ENCODE measurements around the gene SCN11A. TPM values are rescaled to one million over a fixed set of nuclear protein-coding genes. Genes with fewer than 3 reads are reported as not detected.

The SCN11A gene
- 0.01 TPM in 1 of 5 replicates, not detected in the others for total RNA-seq (2022; extraction: Qiagen RNA extraction; ENCODE audit: low read depth)

DNA sequence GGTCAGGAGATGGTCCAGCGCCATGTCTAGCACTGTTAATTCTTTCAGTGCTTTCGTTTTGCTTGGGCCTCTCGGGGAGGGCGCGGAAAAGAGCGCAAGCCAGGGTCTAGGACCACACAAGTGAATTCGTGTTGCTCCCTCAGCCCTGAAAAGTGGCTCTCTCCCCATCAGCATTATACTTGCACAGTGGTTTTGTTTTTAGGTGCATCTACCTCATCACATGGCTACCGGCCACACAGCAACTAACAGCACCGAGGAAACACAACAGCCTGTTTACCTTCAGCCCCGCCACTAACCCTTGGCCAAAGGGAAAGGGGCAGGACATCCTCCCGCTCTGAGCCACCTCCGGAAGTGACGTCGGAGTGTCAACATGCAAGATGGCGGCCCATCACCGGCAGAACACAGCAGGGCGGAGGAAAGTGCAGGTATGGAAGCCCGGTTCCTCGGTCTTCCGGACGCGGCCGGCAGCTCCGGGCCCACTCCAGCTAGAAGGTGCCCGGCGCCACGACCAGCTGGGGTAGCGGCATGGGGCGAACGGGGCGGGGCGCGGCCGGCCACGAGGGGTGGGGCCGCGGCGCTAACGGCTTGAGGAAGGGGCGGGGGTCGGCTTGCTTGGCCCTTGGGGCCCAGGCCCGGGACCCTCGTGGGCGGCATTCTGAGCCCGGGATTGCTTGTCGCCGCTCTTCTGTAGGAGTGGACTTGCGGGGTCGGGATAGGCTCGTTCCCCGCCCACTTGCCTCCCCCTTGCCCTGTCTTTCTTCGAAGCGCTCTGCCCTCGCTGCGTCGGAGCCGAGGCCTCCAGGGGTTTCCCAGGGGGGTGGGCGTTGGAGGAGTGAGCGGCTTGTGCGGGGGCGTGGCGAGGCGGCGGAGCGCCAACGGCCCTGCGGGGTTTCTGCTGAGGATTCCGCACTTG lies at the start of gene SCN11A, which contains the start of gene WDR48:
Gene SCN11A (minus strand): TSS at position 296 of the 913 bp plus-strand sequence. CDS start 101,582 bp downstream, outside the sequence.
Gene WDR48 (plus strand): TSS at position 368 of the 913 bp plus-strand sequence. CDS start 10 bp downstream, at position 378.

Other genes with a start within 250 kb of the SCN11A start
- not detected in 5 replicates for gene SCN10A, start 235.7 kb downstream of the SCN11A start, total RNA-seq (2022; extraction: Qiagen RNA extraction; ENCODE audit: low read depth)
- gene WDR48, start 72 bp upstream of the SCN11A start, total RNA-seq (2022; extraction: Qiagen RNA extraction; ENCODE audit: low read depth): 20.4 to 27.2 TPM (median 24.3 TPM) in 5 replicates
- gene GORASP1, start 55.7 kb upstream of the SCN11A start, total RNA-seq (2022; extraction: Qiagen RNA extraction; ENCODE audit: low read depth): 31.3 to 34.1 TPM (median 32.8 TPM) in 5 replicates
- gene TTC21A, start 55.7 kb upstream of the SCN11A start, total RNA-seq (2022; extraction: Qiagen RNA extraction; ENCODE audit: low read depth): 1.3 to 2.5 TPM (median 1.8 TPM) in 5 replicates
- 17.9 to 23.6 TPM (median 20.2 TPM) in 5 replicates for gene CSRNP1, start 101.6 kb upstream of the SCN11A start, total RNA-seq (2022; extraction: Qiagen RNA extraction; ENCODE audit: low read depth)
- 0.02 to 0.07 TPM (median 0.05 TPM) in 5 replicates for gene XIRP1, start 140.7 kb upstream of the SCN11A start, total RNA-seq (2022; extraction: Qiagen RNA extraction; ENCODE audit: low read depth)
- gene CX3CR1, start 228.1 kb upstream of the SCN11A start, total RNA-seq (2022; extraction: Qiagen RNA extraction; ENCODE audit: low read depth): 0.09 to 0.25 TPM in 2 of 5 replicates, not detected in the others